Tongue (tissue), 2 donors: ENCODE data around the gene SFXN5. TPM values are rescaled to one million over a fixed set of nuclear protein-coding genes. Genes with fewer than 3 reads are reported as not detected.
A peak's percentile ranks its signal among the peaks of the same experiment; 100 is the strongest.
"Not testable (repeated sequence)": the region's sequence is repeated elsewhere in the genome, so short reads cannot be mapped to it uniquely, and the experiment has no call there.

Experiments
- DNase-seq: peaks from one replicate; pipeline ENCODE4 v3.0.0-alpha.2; 2015
- total RNA-seq: library from RNA; depleted of rRNA; stranded (reverse); fragments of >200 nt; gene quantifications from one replicate; pipeline ENCODE4 v1.2.3, GENCODE V29; 2014

SFXN5 gene
- total RNA-seq, 1 donor from 2014 or later, result 7.3 TPM

DNA sequence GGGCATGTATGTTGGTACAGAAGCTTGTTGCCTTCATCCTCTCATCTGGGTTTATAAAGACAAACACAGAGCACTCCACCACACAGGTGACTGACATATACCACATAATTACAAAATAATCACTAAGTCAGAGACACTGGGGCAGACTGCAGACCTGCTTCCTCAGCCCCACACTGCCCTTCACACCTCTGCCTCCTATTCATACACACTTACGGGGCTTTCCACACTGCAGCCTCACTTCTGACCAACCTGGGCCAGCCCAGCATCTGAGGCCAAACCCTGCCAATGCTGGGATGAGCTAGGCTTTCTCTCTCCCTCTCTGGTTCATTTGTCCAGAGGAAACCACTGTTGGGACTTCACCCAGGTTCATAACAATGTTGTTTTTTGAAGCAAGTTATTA lies 149.7 kb downstream of the SFXN5 start:
- no peak for DNase-seq

DNA sequence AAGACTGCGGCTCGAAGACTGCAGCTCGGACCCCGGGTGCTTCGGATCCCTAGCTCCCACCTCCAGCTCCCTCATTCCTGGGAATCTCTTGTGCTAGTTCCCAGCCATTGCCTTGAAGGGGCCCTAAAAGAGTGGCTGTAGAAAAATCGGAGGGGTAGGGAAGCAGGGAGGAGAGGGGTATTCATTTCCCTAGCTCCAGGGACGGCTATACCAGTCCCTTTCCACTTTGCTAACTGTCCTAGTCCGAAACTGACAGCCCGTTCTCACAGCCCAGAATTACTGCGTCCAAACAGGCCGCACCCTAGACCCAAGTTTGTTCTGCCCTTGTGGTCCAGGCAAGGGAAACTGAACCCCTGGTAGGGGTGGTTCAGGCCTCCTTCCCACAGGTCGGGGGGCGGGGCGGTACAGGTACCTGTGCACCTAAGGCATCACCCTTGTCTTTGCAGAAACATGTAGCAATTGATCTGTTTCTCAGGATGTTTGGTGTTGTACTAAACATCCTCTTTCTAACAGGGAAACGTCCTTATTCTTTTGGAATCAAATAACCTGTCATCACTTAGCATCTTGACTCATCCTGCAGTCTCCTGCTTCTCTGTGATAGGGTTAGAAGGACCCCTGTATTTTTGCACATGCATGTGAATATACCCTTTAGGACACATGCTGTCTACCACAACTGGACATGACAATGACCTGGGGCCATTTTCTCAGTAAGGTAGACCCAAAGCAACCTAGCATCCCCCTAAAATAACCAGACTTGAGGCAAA lies 150.2 kb downstream of the SFXN5 start:
- no peak for DNase-seq

DNA sequence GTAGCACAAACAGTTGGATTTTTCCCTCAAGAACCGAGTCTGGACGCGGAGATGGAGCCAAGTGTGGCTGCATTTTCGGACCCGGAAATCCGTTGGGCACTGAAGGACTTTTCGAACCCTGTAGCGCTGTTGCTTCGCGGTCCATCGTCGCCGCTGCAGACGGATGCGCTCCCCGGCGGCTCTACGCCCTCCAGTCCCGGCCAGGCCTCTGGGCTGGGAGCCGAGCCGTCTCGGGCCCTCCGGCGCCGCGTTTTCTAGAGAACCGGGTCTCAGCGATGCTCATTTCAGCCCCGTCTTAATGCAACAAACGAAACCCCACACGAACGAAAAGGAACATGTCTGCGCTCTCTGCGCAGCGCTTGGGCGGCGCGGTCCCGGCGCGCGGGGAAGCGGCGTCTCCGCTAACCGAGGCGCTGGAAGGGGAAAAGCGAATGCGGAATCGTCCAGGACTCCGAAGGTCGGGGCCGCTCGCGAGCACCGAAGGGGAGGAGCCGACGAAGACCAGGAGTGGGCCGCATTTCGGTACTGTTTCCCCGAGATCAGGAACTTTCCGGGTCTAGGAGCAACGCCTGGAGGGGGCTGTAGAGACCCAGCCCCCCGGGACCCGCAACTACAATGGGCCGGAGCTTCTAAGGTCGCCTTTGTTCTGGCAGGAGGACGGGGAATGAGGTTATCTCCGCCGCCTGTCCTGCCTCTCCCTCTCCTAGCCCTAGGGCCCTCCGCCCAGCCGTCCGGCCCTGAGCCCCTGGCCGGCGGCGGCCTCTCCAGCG lies 151.0 kb downstream of the SFXN5 start:
- peak; percentile 57 for DNase-seq

DNA sequence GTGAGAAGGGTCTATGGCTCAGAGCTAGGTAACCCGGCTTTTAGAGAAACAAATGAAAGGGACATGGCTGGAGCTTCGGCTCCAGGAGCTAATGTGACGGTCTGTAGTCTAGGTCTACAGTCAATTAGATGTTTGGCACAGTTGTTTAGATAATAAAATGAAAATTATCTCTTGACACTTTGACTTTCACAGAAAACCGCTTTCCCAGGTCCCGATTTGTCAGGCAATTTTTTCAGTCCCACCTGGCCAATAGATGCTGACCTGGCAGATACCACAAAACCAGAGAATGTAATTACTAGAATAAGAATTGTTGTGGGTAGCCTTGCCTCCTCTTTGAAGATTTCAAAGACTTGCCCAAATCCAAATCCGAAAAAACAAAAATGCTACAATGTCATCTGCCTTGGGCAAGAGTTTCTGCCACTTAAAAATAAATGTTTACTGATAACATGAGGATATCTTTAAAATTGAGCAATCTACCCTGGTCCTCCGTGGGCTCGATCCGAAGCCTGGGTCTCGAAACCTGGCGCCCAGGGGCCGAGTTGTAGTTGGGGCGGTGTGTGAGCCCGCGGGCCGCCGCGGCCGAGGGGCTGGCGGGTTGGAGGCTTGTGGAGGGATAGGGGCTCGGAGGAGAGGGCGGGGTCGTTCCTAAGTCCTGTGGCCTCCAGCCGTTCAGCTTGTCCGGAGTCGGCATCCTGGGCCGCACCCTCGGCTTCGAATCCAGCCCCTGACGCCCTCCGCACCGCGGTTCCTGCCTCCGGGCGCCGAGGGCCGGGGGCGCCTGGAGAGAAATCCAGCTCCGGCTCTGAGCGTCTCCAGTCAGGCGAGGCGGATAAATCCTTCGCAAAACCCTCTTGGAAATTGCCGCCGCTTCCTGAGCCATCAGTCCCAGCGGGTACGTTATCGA lies 151.8 kb downstream of the SFXN5 start:
- DNase-seq, result no peak

DNA sequence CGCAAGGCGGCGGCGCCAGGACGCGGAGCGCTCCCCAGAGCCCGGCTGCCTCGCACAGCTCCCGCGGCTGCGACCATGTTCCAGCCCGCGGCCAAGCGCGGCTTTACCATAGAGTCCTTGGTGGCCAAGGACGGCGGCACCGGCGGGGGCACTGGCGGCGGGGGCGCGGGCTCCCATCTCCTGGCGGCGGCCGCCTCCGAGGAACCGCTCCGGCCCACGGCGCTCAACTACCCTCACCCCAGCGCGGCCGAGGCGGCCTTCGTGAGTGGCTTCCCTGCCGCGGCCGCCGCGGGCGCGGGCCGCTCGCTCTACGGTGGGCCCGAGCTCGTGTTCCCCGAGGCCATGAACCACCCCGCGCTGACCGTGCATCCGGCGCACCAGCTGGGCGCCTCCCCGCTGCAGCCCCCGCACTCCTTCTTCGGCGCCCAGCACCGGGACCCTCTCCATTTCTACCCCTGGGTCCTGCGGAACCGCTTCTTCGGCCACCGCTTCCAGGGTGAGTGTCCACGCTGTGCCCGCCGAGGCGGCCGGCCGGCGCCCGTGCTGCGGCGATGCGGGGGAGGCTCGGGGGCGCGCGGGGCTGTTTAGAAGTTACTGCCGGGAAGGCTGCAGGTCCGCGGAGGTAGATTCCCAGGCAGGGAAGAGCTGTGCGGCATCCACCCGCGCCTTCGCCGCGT lies 153.5 kb downstream of the SFXN5 start:
- no peak for DNase-seq

- DNase-seq, result no peak
Measured at GRCh38 chr2:72917138-72917876, 154.2 kb downstream of the SFXN5 start, which contains the start of gene EMX1. TSS of gene EMX1 (plus strand) at chr2:72917519. CDS start at chr2:72917853, 334 bp downstream.

DNA sequence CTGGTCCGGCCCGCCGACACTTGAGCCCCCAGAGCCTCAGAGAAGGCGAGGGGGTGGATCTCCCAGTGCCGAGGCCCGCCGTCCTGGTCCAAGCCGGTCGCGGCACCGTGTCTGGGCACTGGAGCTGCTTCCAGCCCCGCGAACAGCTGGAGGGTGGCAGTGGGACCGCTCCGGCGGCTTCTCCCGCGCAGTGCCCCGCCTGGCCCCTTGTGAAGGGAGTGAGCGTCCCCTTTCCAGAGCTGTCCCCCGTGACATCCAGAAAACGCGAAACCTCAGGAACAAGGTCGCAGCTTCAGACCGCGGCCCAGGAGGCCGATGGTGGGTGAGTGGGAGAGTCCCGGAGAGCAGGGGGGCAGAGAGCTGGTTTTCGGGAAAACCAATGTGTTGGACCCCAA lies 154.8 kb downstream of the SFXN5 start:
- no peak for DNase-seq

GRCh38 chr2:72915907-72916742 lies 155.4 kb downstream of the SFXN5 start:
- DNase-seq, result peak; percentile 49

DNA sequence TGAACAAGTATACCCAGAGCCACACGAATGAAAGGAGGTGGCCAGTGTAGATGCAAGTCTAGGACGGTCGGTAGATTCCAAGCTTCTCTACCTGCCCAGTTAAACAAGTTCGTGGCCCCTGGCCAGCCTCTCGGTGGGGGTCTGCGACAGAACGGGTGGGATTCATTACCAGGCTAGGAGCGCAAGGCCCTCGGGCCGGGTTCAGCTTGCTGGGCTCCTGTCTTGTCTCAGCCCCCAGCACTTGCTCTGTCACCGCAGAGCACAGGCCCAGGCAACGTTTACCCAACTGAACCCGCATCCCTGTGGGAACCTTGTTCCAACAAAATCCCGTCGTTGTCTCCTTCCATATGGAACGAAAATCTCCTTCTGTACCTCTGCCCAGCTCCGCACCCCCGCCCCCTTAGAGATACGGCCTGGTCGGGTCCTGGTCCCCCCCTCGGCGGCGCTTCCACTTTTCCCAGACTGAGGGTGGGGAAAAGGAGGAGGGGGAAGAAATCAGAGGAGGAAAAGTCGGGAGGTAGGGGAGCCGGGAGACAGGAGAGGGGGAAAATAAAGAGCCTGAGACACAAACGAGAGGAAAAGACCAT lies 156.1 kb downstream of the SFXN5 start:
- DNase-seq, result no peak

GRCh38 chr2:72914589-72915319 lies 156.8 kb downstream of the SFXN5 start:
- no peak for DNase-seq

DNA sequence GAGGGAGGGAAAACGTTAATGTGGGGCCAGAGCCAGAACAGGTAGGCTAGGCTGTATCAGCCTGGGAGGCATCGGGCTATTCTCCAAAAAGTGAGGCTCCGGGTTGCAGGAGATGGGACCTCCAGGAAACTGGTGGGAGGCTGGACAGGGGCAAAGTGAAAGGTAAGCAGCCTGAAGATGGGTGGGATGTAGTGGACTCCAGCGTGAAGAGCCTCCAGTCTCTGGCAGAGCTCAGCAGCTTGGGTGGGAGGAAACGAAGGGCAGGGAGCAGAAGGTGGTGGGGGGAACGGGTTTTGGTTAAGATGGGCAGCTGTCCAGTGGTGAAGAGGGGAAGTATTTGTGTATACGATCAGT lies 157.3 kb downstream of the SFXN5 start:
- DNase-seq, result no peak

DNA sequence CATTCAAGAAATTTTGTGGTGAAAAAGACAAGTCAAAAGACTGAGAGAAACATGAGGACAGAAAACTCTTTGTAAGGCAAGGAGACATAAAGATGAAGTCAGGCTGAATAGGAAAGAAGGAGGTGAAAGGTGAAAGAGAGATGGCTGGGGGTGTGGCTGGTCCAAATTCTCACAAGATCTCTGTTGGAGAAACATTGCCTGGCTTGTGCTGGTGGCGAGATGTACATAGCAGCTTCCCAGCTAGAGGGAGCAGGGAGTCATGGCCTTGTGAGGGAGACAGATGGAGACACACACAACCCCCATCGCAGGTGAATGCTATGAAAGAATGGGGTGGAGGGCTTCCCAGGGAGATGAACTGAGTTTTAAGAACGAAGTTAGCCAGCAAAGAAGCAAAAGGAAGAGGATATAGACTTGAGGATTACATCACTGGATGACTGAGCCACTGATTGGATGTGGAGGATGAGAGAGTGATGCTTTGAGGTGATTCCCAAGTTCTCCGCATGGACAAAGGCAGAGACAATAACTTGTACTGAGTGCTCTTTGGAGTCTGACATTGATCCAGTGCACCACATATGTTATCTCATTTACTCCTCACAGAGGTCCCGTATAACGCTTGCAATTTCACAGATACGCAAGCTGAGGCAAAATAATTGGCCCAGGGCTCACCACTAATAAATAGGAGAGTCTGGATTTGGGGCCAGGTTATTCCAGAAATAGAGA lies 157.9 kb downstream of the SFXN5 start:
- no peak for DNase-seq

- no peak for DNase-seq
Measured at GRCh38 chr2:72911256-72911655, 160.3 kb downstream of the SFXN5 start.

DNA sequence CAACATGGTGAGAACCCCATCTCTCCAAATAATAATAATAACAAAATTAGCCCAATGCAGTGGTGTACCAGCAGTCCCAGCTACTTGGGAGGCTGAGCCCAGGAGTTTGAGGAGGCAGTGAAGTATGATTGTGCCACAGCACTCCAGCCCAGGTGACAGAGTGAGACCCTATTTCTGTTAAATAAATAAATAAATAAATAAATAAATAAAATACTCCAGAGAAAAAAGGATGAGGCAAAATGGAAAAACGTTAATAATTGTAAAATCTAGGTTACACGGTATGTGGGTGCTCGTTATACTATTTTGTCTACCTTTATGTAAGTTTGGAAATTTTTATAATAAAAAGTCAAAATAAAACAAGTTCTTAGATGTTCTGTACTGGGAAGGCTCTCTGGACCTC lies 162.8 kb downstream of the SFXN5 start:
- DNase-seq, result no peak

- DNase-seq, result not testable (repeated sequence)
Measured at GRCh38 chr2:72907369-72907768, 164.1 kb downstream of the SFXN5 start.

DNA sequence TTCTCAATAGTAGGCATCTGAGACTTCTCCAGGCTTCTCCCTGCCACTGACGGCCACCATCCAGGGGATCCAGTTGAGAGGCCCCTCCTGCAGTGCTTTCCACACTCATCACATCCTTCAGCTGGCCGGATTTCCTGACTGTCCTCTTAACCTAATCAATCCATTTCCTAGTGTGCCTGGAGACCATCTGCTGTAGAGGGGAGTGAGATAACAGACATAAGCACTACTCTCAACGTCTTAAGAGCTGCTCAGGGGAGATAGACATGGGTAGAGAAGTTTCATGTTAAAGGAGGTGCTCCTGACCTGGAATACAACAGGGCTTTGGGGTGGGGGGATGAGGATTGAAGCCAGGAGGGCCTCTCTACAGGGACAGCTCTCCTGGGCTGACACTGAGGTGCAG lies 170.1 kb downstream of the SFXN5 start:
- no peak for DNase-seq

GRCh38 chr2:72900191-72900825 lies 171.2 kb downstream of the SFXN5 start:
- no peak for DNase-seq

DNA sequence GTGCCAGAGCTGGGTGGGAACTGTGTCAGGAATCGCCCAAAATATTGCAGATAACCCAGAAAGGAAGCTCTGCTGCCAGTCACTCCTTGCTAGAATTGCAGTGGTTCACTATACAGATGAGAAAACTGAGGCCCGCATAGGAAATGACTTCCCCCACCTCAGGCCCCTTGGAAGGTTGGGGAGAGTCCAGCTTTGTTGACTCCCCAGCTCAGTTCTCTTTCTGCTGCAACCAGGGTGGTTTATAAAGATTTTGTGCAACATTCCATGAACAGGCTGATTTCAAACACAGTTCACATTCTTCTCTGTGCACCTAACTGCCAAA lies 173.0 kb downstream of the SFXN5 start:
- DNase-seq, result no peak
